Kidney (tissue), 14 donors: ENCODE measurements around the gene PGAP2. TPM values are rescaled to one million over a fixed set of nuclear protein-coding genes. Genes with fewer than 3 reads are reported as not detected.

ENCODE experiments used
- DNase-seq, 5 donors: peaks; one replicate each; pipeline ENCODE4 v3.0.0-alpha.2; 2013 to 2020
- FAIRE-seq: peaks from 2 replicates; lab custom pipeline; 2012; peaks lifted over from hg19 to GRCh38; lab: Jason Lieb, UNC
- H3K27ac ChIP-seq, 2 donors: one replicate each; pipeline ENCODE4 v1.7.0; 2013; ENCODE audit warnings: low read depth in 2 of 2, low read length in 2 of 2, inconsistent platforms in 1 of 2
- H3K27me3 ChIP-seq: one replicate; pipeline ENCODE4 v1.7.1; 2013; ENCODE audit warnings: low read length, inconsistent platforms; ENCODE audit not compliant: control insufficient read depth, insufficient read depth
- H3K36me3 ChIP-seq, 3 donors: one replicate each; pipeline versions ENCODE4 v1.7.0 to v1.7.1; 2013; ENCODE audit warnings: low read length in 3 of 3, control low read depth in 1 of 3, inconsistent platforms in 1 of 3; ENCODE audit not compliant: insufficient read depth in 3 of 3, control insufficient read depth in 2 of 3
- H3K4me1 ChIP-seq, 3 donors: one replicate each; pipeline versions ENCODE4 v1.7.0 to v1.7.1; 2013; ENCODE audit warnings: low read length in 3 of 3, inconsistent platforms in 1 of 3, low read depth in 1 of 3; ENCODE audit not compliant: control insufficient read depth in 2 of 3, insufficient read depth in 2 of 3
- H3K4me3 ChIP-seq, 3 donors: one replicate each; pipeline versions ENCODE4 v1.7.0 to v1.8.1; 2013; ENCODE audit warnings: low read length in 3 of 3, control low read depth in 1 of 3, inconsistent platforms in 1 of 3
- H3K9ac ChIP-seq, 3 donors: one replicate each; pipeline versions ENCODE4 v1.7.0 to v1.7.1; 2013; ENCODE audit warnings: low read length in 3 of 3, control low read depth in 1 of 3, inconsistent platforms in 1 of 3
- H3K9me3 ChIP-seq, 3 donors: one replicate each; pipeline versions ENCODE4 v1.7.0 to v1.7.1; 2013; ENCODE audit warnings: low read length in 3 of 3, control low read depth in 1 of 3, inconsistent platforms in 1 of 3; ENCODE audit not compliant: control insufficient read depth in 2 of 3, insufficient read depth in 1 of 3
- CTCF ChIP-seq: IDR thresholded peaks from 3 replicates; pipeline ENCODE4 v1.5.1; 2012; ENCODE audit warnings: mild to moderate bottlenecking, moderate library complexity, borderline replicate concordance; ENCODE audit not compliant: insufficient read depth; ENCODE audit errors: extremely low read depth
- intact Hi-C: fragments of 100-400 bp; cut with DNase I; formaldehyde crosslinking; loops from one replicate; pipeline ENCODE4 v1.11.1; 2022
- polyA plus RNA-seq: library from polyadenylated mRNA; stranded (reverse); fragments of 350-450 nt; fragmentation: Illumina TruSeq; extraction: RNeasy Lipid Tissue Mini Kit (QIAGEN cat#74804); gene quantifications from one replicate; pipeline ENCODE4 v1.2.3, GENCODE V29; 2014; ENCODE audit warnings: low read depth, low replicate concordance; ENCODE audit not compliant: insufficient read depth
- total RNA-seq: library from RNA; stranded (reverse); fragmentation: NEBNext Ultra II Directional; extraction: Animal tissue kit (Norgen Biotek cat#: 25700); gene quantifications from one replicate; pipeline ENCODE4 v1.2.1, GENCODE V29; 2021
- donor health status: control.
- donor health status: control.
- donor health status: control.
- donor health status: control.
- donor health status: control.
- donor health status: DM: yes; HTN: yes; CAD: no.
- donor health status: Normal renal cell carcinoma (clear cell type).

PGAP2 gene
- total and polyA plus RNA-seq, 2 donors from 2014 or later = 17.5 to 19.5 TPM

DNA sequence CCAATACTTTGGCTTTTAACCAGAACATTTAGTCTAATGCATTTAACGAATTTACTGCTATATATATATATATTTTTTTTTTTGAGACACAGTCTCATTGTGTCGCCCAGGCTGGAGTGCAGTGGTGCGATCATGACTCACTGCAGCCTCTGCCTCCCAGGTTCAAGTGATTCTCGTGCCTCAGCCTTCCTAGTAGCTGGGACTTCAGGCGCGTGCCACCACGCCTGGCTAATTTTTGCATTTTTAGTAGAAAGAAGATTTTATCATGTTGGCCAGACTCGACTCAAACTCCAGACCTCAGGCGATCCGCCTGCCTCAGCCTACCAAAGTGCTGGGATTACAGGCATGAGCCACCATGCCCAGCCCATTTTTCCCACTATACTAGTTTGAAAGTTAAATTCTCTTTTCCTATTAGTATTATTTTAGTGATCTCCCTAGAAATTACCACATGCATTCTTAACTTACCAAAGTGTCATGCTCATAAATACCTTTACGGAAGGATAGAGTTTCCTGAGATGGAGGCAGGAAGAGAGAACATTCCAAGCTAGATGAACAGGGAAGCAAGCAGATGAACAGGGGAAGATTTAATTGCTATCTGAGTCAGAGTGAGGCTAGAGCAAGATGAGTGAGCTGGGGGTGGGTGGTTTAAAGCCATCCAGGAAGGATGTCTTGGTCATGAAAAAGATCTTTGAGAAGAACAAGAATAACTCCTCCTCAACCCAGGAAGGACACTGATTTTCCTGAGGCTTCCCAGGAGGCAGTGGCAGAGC lies 4.4 kb upstream of the PGAP2 start:
- DNase-seq (peak in 1 of 5 donors; percentile 14), FAIRE-seq (no peak)
- Histone ChIP-seq H3K9me3 (no peaks in the 10 kb centered on the region), H3K27ac (no peak overlapping the region), H3K9ac (no peak overlapping the region), H3K36me3 (no peaks in the 10 kb centered on the region), H3K4me3 (no peak overlapping the region), H3K4me1 (peaks cover 0 to 4% (median 1%) of the 10 kb centered on the region in 3 donors), H3K27me3 (no peaks in the 10 kb centered on the region)
- intact Hi-C loops = no loop called here
- no peak for TF ChIP-seq CTCF

- H3K36me3 ChIP-seq = no peaks in the 10 kb centered on the region
- peaks cover 0 to 8% (median 3%) of the 10 kb centered on the region in 3 donors for H3K4me1 ChIP-seq
- peak overlapping the region; percentile 33 to 94 (median 55) for H3K9ac ChIP-seq
- TF ChIP-seq CTCF = peak; percentile 62
- no peaks in the 10 kb centered on the region for H3K27me3 ChIP-seq
- H3K9me3 ChIP-seq = no peaks in the 10 kb centered on the region
- no peak for FAIRE-seq
- H3K27ac ChIP-seq = no peak overlapping the region
- intact Hi-C loops = no loop called here
- peak overlapping the region; percentile 87 to 97 (median 90) for H3K4me3 ChIP-seq
- peak in 3 of 5 donors; percentile 62 to 81 (median 70) for DNase-seq
Observed at GRCh38 chr11:3808861-3809623, 682 bp downstream of the PGAP2 start.

GRCh38 chr11:3809624-3809928 lies 1.2 kb downstream of the PGAP2 start:
- H3K9ac ChIP-seq = no peak overlapping the region
- no peaks in the 10 kb centered on the region for H3K27me3 ChIP-seq
- TF ChIP-seq CTCF = no peak
- no peaks in the 10 kb centered on the region for H3K36me3 ChIP-seq
- intact Hi-C loops = no loop called here
- no peak overlapping the region for H3K4me3 ChIP-seq
- FAIRE-seq (no peak), DNase-seq (no peak)
- no peaks in the 10 kb centered on the region for H3K9me3 ChIP-seq
- H3K4me1 ChIP-seq = peaks cover 0 to 8% (median 3%) of the 10 kb centered on the region in 3 donors
- H3K27ac ChIP-seq = no peak overlapping the region
